Mesothelial cell of epicardium (in vitro differentiated cells): ENCODE measurements around the gene ATP7A. TPM values are rescaled to one million over a fixed set of nuclear protein-coding genes. Genes with fewer than 3 reads are reported as not detected.
A peak's percentile ranks its signal among the peaks of the same experiment; 100 is the strongest.
"Not testable (repeated sequence)": the region's sequence is repeated elsewhere in the genome, so short reads cannot be mapped to it uniquely, and the experiment has no call there.

Source experiments
- DNase-seq, 2 experiments: peaks; one replicate each; pipeline ENCODE4 v3.0.0; 2021; ENCODE audit warnings: low spot score in 2 of 2; ENCODE audit not compliant: unreplicated experiment in 2 of 2
- H3K27ac Mint-ChIP-seq: 2 replicates; pipeline ENCODE4 v1.8.0; 2021; ENCODE audit warnings: mixed read lengths
- H3K27me3 Mint-ChIP-seq: 2 replicates; pipeline ENCODE4 v1.8.0; 2021; ENCODE audit warnings: low read depth, mixed read lengths
- H3K36me3 Mint-ChIP-seq: 2 replicates; pipeline ENCODE4 v1.8.0; 2021; ENCODE audit warnings: mixed read lengths
- H3K4me1 Mint-ChIP-seq: 2 replicates; pipeline ENCODE4 v1.8.0; 2021; ENCODE audit warnings: mixed read lengths
- H3K4me3 Mint-ChIP-seq: 2 replicates; pipeline ENCODE4 v1.8.0; 2021; ENCODE audit warnings: mild to moderate bottlenecking, moderate library complexity, mixed read lengths
- H3K9me3 Mint-ChIP-seq: 2 replicates; pipeline ENCODE4 v1.8.0; 2021; ENCODE audit warnings: mixed read lengths
- total RNA-seq: library from RNA; stranded (reverse); gene quantifications from 3 replicates; pipeline ENCODE4 v1.2.1, GENCODE V29; 2021
- TF ChIP-seq, protein P1 (sequence below): fragments of 200-600 bp; sonication (generic); IDR thresholded peaks from one replicate; pipeline ENCODE4 v1.5.0; 2021; ENCODE audit warnings: antibody characterized with exemption; ENCODE audit not compliant: unreplicated experiment

ATP7A gene
- total RNA-seq, 1 donor from 2014 or later, result 17.4 TPM

DNA sequence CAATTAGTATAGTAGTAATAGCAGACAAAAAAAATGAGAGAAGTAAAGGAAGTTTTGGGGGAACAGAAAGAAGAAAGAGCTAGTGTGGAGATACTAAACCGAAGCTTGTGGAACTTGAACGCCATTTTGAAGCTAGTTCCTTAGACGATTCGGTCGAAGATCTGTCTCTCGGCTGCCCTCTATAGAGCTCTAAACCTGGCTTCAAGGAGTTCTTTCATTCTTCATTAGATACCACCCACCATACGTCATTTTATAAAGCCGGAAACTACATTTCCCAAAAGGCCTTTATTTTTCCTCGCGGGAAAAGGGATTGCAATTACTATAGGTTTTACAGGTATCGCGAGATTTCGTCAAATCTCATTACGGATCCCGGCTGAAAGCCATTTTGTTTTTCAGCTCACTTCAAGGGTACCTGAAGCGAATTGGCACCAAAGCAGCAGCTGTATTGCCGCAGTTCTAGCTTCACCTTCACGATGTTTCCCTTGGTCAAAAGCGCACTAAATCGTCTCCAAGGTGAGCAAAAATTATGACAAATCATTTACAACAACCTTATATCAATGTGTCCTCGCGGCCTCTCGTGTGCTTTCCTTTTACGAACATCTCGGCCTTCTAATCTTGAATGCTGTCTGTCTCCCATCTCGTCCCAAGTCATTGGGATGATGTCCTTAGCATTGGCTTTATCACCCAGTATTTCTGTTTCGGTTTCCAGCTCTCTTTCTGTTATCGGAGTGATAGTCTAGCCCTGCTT is 11.2 kb upstream of the ATP7A start, which contains the start of gene COX7B:
Gene COX7B, plus strand, starts transcription at position 388 of the 748 bp plus-strand sequence. Its CDS starts 86 bp downstream, at position 474.
- TF ChIP-seq, protein P1, sequence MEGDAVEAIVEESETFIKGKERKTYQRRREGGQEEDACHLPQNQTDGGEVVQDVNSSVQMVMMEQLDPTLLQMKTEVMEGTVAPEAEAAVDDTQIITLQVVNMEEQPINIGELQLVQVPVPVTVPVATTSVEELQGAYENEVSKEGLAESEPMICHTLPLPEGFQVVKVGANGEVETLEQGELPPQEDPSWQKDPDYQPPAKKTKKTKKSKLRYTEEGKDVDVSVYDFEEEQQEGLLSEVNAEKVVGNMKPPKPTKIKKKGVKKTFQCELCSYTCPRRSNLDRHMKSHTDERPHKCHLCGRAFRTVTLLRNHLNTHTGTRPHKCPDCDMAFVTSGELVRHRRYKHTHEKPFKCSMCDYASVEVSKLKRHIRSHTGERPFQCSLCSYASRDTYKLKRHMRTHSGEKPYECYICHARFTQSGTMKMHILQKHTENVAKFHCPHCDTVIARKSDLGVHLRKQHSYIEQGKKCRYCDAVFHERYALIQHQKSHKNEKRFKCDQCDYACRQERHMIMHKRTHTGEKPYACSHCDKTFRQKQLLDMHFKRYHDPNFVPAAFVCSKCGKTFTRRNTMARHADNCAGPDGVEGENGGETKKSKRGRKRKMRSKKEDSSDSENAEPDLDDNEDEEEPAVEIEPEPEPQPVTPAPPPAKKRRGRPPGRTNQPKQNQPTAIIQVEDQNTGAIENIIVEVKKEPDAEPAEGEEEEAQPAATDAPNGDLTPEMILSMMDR, result no peak
- DNase-seq, result peak in 1 of 2 experiments; percentile 49
- no peaks in the 10 kb centered on the region for H3K27me3 Mint-ChIP-seq
- peaks cover 9% of the 10 kb centered on the region for H3K4me1 Mint-ChIP-seq
- peaks cover 13% of the 10 kb centered on the region for H3K9me3 Mint-ChIP-seq
- H3K4me3 Mint-ChIP-seq, result peak within 1 kb of the TSS; percentile 79
- H3K27ac Mint-ChIP-seq, result peak within 1 kb of the TSS; percentile 95
- peaks cover 13% of the 10 kb centered on the region for H3K36me3 Mint-ChIP-seq

DNA sequence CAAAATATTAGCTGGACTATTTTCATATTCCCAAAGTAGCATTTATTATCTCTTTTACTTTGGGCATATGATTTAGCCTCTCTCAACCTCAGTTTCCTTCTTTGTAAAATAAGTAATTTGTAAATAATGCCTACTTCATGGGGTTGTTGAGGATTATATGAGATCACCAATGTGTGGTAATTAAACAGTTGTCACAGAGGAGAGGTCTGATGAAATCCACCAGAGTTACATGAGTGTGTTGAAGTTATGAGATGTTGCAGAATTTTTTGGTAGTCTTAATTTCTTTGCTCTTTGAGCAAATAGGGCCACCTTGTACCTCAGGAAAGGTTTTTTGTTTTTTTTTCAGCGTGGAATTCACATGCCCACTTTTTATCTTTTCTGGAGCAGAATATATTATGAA is 9.8 kb upstream of the ATP7A start:
- DNase-seq, result no peak
- H3K27ac Mint-ChIP-seq, result peak overlapping the region; percentile 27
- TF ChIP-seq, protein P1, result no peak
- H3K9me3 Mint-ChIP-seq, result peaks cover 11% of the 10 kb centered on the region
- H3K36me3 Mint-ChIP-seq, result peaks cover 13% of the 10 kb centered on the region
- H3K27me3 Mint-ChIP-seq, result no peaks in the 10 kb centered on the region
- H3K4me3 Mint-ChIP-seq, result peak overlapping the region; percentile 79
- peaks cover 7% of the 10 kb centered on the region for H3K4me1 Mint-ChIP-seq

DNA sequence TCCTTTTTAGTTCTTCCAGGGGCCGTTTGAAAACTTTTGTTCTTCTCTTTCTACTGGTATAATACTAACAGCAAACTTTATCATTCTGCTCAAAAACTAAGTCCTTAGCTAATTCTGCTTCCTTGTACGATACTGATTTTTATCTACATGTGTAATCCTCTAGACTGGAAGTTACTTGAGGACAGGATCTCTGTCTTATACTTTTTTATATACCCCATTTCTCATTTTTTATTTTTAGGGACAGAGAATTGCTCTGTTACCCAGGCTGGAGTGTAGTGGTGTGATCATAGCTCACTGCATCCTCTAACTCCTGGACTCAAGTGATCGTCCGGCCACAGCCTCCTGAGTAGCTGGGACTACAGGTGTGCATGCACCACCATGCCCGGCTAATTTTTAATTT is 9.0 kb upstream of the ATP7A start:
- no peaks in the 10 kb centered on the region for H3K27me3 Mint-ChIP-seq
- peaks cover 13% of the 10 kb centered on the region for H3K36me3 Mint-ChIP-seq
- H3K4me1 Mint-ChIP-seq, result peaks cover 7% of the 10 kb centered on the region
- DNase-seq, result no peak
- H3K4me3 Mint-ChIP-seq, result peak overlapping the region; percentile 22
- TF ChIP-seq, protein P1, result no peak
- peaks cover 10% of the 10 kb centered on the region for H3K9me3 Mint-ChIP-seq
- H3K27ac Mint-ChIP-seq, result peak overlapping the region; percentile 47

DNA sequence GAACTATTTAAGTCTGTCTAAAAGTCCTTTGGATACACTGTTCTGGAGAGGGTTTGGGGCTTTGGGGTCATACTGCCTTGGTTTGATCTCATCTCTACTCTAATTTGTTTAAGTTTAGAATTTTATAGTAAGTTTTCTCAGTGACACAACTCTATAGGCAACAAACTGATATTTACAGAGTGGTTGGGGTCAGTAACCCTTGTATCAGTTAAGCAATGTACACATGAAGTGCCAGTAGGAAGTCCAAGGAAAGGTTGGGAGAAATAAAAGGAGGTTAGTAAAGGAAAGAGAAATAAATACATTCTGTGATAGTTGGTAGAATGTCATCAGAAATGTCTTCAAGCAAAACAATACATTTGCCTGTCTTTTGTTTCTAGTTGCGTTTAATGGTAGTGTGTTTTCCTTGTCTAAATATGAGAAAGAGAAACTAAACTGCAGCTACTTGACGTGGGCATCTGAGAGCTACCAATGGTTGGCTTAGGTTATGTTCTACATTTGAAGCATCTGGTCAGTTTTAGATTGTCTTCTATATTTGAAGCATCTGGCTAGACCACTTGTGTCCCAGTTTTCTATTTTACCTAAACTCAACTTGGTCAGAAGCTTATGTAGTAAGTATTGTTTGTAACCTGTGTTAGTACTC is 6.9 kb downstream of the ATP7A start:
- no peak for DNase-seq
- no peak overlapping the region for H3K27ac Mint-ChIP-seq
- H3K36me3 Mint-ChIP-seq, result no peaks in the 10 kb centered on the region
- H3K4me3 Mint-ChIP-seq, result no peak overlapping the region
- H3K27me3 Mint-ChIP-seq, result no peaks in the 10 kb centered on the region
- TF ChIP-seq, protein P1, result no peak
- H3K9me3 Mint-ChIP-seq, result peaks cover 17% of the 10 kb centered on the region
- peaks cover 6% of the 10 kb centered on the region for H3K4me1 Mint-ChIP-seq

DNA sequence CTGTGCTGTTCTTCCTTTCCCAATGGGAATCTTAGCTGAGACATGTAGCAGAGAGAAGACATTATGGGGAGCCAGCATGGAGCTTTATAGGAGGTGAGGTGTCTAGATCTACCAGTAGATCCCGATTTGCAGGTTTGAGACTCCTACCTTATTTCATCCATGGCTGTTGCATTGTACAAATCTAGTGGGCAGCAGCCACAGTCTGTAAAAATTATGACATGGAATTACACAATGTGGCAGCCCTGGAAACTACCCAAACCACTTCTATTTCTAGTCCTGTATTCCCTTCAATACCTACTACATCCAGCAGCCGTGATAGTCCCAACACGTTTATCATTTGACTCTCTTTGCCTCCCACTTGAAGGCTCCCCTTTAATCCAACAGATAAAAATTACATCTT is 8.1 kb downstream of the ATP7A start:
- H3K27me3 Mint-ChIP-seq, result no peaks in the 10 kb centered on the region
- H3K36me3 Mint-ChIP-seq, result no peaks in the 10 kb centered on the region
- peaks cover 25% of the 10 kb centered on the region for H3K9me3 Mint-ChIP-seq
- DNase-seq, result no peak
- no peak overlapping the region for H3K27ac Mint-ChIP-seq
- TF ChIP-seq, protein P1, result no peak
- H3K4me3 Mint-ChIP-seq, result no peak overlapping the region
- no peaks in the 10 kb centered on the region for H3K4me1 Mint-ChIP-seq

DNA sequence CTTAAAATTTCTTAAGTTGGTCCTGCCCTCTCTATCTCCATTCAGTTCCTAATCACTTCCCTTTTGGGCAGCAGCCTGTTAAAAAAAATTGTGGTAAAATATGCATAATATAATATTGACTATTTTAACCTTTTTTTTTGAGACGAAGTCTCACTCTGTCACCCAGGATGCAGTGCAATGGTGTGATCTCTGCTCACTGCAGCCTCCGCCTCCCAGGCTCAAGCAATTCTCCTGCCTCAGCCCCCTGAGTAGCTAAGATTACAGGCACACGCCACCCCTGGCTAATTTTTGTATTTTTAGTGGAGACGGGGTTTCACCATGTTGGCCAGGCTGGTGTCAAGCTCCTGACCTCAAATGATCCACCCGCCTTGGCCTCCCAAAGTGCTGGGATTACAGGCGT is 8.9 kb downstream of the ATP7A start:
- H3K27me3 Mint-ChIP-seq, DNase-seq, H3K4me3 Mint-ChIP-seq, H3K27ac Mint-ChIP-seq, H3K4me1 Mint-ChIP-seq, H3K36me3 Mint-ChIP-seq: not testable (repeated sequence)
- peaks cover 25% of the 10 kb centered on the region for H3K9me3 Mint-ChIP-seq
